22Rv1 (cell line): ENCODE measurements around the gene RAB22A.

Experiments used
- CTCF ChIP-seq: fragments of 450-650 bp; IDR thresholded peaks from 2 replicates; pipeline ENCODE4 v1.5.1; 2017; ENCODE audit warnings: mild to moderate bottlenecking
- ZFX ChIP-seq: fragments of 450-650 bp; IDR thresholded peaks from 2 replicates; pipeline ENCODE4 v1.6.1; 2017; ENCODE audit warnings: antibody characterized with exemption, borderline replicate concordance

GRCh38 chr20:58393299-58393698, 83.8 kb downstream of the RAB22A start:
- TF ChIP-seq CTCF (no peak), ZFX (no peak)
